Measurements from ENCODE around the gene POM121L2.

The POM121L2 gene

GRCh38 chr6:27312146-27312949, at the start of gene POM121L2:
TSS of gene POM121L2 (minus strand) at chr6:27312273. CDS start at chr6:27312170, 103 bp downstream.
- peak; percentile 70 for DNase-seq

- DNase-seq = no peak
Measured at GRCh38 chr6:27359231-27359630, 47.2 kb upstream of the POM121L2 start.

- no peak for DNase-seq
Measured at GRCh38 chr6:27358786-27359185, 46.7 kb upstream of the POM121L2 start.

GRCh38 chr6:27352850-27353249, 40.8 kb upstream of the POM121L2 start:
- no peak for DNase-seq

- DNase-seq = no peak
Measured at GRCh38 chr6:27334141-27334540, 22.1 kb upstream of the POM121L2 start.

- no peak for DNase-seq
Measured at GRCh38 chr6:27333642-27334040, 21.6 kb upstream of the POM121L2 start.

- peak; percentile 58 for DNase-seq
Measured at GRCh38 chr6:27332692-27333641, 20.9 kb upstream of the POM121L2 start.

GRCh38 chr6:27327023-27327738, 15.1 kb upstream of the POM121L2 start:
- no peak for DNase-seq

GRCh38 chr6:27321901-27322300, 9.8 kb upstream of the POM121L2 start:
- DNase-seq = no peak

- DNase-seq = no peak
Measured at GRCh38 chr6:27321370-27321769, 9.3 kb upstream of the POM121L2 start.

GRCh38 chr6:27318973-27319372, 6.9 kb upstream of the POM121L2 start:
- DNase-seq = no peak

GRCh38 chr6:27314046-27314445, 2.0 kb upstream of the POM121L2 start:
- no peak for DNase-seq

- no peak for DNase-seq
Measured at GRCh38 chr6:27312950-27313271, 838 bp upstream of the POM121L2 start.

GRCh38 chr6:27311806-27312145, 297 bp downstream of the POM121L2 start:
- no peak for DNase-seq

GRCh38 chr6:27303613-27304272, 8.3 kb downstream of the POM121L2 start:
- no peak for DNase-seq

- DNase-seq = peak; percentile 36
Measured at GRCh38 chr6:27297857-27298730, 14.0 kb downstream of the POM121L2 start.

GRCh38 chr6:27297484-27297856, 14.6 kb downstream of the POM121L2 start:
- DNase-seq = no peak

- DNase-seq = no peak
Measured at GRCh38 chr6:27296106-27296783, 15.8 kb downstream of the POM121L2 start.

GRCh38 chr6:27295301-27296079, 16.6 kb downstream of the POM121L2 start:
- no peak for DNase-seq

- DNase-seq = no peak
Measured at GRCh38 chr6:27294409-27294808, 17.7 kb downstream of the POM121L2 start.
